SK-N-MC (cell line): Measurements from ENCODE around the gene SHISA6.

Experiments used
- EZH2 ChIP-seq: fragments of 200-600 bp; sonication (generic); IDR thresholded peaks from one replicate; pipeline ENCODE4 v1.6.1; 2017; ENCODE audit warnings: antibody characterized with exemption
- POLR2AphosphoS5 ChIP-seq: IDR thresholded peaks from 2 replicates; pipeline ENCODE4 v1.6.1; 2012; ENCODE audit warnings: mild to moderate bottlenecking, low read depth, low read length, borderline replicate concordance

GRCh38 chr17:11514565-11514964 is 273.6 kb downstream of the SHISA6 start:
- TF ChIP-seq POLR2AphosphoS5 (no peak), EZH2 (no peak)
